Progenitor cell of endocrine pancreas (in vitro differentiated cells): ENCODE results near the gene MCTP2. TPM values are rescaled to one million over a fixed set of nuclear protein-coding genes. Genes with fewer than 3 reads are reported as not detected.

ENCODE experiments used
- DNase-seq: peaks from one replicate; pipeline ENCODE4 v3.0.0; 2021; ENCODE audit warnings: low spot score; ENCODE audit not compliant: unreplicated experiment
- H3K27ac Mint-ChIP-seq: 2 replicates; pipeline ENCODE4 v1.8.0; 2021; ENCODE audit warnings: mild to moderate bottlenecking, moderate library complexity, mixed read lengths
- H3K27me3 Mint-ChIP-seq: 2 replicates; pipeline ENCODE4 v1.8.0; 2021; ENCODE audit warnings: mixed read lengths
- H3K36me3 Mint-ChIP-seq: 2 replicates; pipeline ENCODE4 v1.8.0; 2022; ENCODE audit warnings: mixed read lengths; ENCODE audit not compliant: insufficient read depth
- H3K4me1 Mint-ChIP-seq: 2 replicates; pipeline ENCODE4 v1.8.0; 2021; ENCODE audit warnings: low read depth, mixed read lengths
- H3K4me3 Mint-ChIP-seq: 2 replicates; pipeline ENCODE4 v1.8.0; 2021; ENCODE audit warnings: low read depth, mild to moderate bottlenecking, moderate library complexity, mixed read lengths
- H3K9me3 Mint-ChIP-seq: 2 replicates; pipeline ENCODE4 v1.8.0; 2021; ENCODE audit warnings: low read depth, mixed read lengths
- total RNA-seq: library from RNA; stranded (reverse); gene quantifications from 2 replicates; pipeline ENCODE4 v1.2.1, GENCODE V29; 2021
- TF ChIP-seq, protein P1 (sequence below): fragments of 200-600 bp; sonication (generic); IDR thresholded peaks from one replicate; pipeline ENCODE4 v1.5.0; 2021; ENCODE audit warnings: antibody characterized with exemption, mild to moderate bottlenecking; ENCODE audit not compliant: unreplicated experiment

The MCTP2 gene
- total RNA-seq, 1 donor from 2014 or later = 2.6 TPM

DNA sequence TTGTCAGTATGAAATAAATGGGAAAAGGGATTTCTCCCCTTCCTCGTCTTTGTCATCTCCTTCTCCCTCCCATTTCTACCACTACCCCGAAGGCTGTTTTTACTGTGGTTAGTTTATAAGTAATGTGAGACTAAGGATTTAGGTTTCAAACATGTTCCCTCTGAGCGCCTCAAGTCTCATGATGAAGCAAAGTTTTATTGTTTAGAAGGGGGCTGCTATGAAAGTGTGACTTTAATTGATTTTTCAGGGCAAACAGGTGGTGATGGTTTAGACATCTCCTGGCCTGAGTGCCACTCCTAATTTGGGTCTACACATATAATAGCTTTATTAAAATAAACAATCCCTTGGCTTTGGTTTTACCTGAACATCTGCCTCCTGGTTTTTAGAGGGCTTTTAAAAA lies 185.5 kb downstream of the MCTP2 start:
- Mint-ChIP-seq H3K36me3 (no peaks in the 10 kb centered on the region), H3K27me3 (peaks cover 7% of the 10 kb centered on the region), H3K4me3 (no peak overlapping the region), H3K27ac (no peak overlapping the region), H3K9me3 (peaks cover 4% of the 10 kb centered on the region), H3K4me1 (no peaks in the 10 kb centered on the region)
- no peak for DNase-seq
- TF ChIP-seq, protein P1, sequence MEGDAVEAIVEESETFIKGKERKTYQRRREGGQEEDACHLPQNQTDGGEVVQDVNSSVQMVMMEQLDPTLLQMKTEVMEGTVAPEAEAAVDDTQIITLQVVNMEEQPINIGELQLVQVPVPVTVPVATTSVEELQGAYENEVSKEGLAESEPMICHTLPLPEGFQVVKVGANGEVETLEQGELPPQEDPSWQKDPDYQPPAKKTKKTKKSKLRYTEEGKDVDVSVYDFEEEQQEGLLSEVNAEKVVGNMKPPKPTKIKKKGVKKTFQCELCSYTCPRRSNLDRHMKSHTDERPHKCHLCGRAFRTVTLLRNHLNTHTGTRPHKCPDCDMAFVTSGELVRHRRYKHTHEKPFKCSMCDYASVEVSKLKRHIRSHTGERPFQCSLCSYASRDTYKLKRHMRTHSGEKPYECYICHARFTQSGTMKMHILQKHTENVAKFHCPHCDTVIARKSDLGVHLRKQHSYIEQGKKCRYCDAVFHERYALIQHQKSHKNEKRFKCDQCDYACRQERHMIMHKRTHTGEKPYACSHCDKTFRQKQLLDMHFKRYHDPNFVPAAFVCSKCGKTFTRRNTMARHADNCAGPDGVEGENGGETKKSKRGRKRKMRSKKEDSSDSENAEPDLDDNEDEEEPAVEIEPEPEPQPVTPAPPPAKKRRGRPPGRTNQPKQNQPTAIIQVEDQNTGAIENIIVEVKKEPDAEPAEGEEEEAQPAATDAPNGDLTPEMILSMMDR = no peak

DNA sequence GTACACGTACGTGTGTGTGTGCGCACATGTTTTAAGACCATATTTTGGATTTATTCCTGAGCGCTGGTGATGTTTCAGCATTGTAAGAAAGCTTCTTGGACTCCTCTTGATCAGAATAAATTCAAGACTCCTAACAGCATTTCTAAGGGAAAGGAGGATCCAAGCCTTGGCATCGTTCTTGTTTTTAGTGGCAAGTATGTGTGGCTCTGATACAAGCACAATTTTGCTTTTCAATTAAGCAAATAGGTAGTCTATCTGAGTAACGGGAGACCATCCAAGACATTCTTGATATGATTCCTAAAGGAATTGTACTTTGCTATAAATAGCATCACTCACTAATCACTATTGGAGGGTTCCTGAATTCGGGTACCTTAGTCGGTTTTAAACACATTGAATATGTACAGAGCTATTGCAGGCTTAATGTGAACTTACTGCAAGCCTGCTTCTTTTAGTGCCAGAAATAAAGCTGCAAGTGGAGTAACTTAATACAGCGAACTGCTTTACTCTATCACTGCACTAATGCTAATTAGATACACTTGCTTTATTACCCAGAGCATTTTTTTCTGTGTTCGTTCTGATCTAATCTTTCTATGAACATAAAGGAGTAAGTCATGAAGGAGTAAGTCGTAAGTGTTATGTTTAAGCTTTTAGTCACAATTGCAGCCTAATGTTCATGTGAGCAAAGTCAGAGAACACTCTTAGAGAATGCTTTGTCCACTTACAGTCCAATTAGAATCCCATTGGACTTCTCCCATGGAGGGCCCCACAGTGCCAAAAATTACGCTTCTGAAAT lies 186.3 kb downstream of the MCTP2 start:
- Mint-ChIP-seq H3K4me3 (no peak overlapping the region), H3K36me3 (no peaks in the 10 kb centered on the region), H3K4me1 (no peaks in the 10 kb centered on the region), H3K9me3 (peaks cover 4% of the 10 kb centered on the region), H3K27ac (no peak overlapping the region), H3K27me3 (peaks cover 7% of the 10 kb centered on the region)
- DNase-seq = no peak
- TF ChIP-seq, protein P1 = no peak

- Mint-ChIP-seq H3K36me3 (no peaks in the 10 kb centered on the region), H3K4me1 (no peaks in the 10 kb centered on the region), H3K4me3 (no peak overlapping the region), H3K9me3 (peaks cover 4% of the 10 kb centered on the region), H3K27me3 (no peaks in the 10 kb centered on the region), H3K27ac (no peak overlapping the region)
- TF ChIP-seq, protein P1 = no peak
- no peak for DNase-seq
These were observed 190.3 kb downstream of the MCTP2 start for GRCh38 chr15:94421706-94422105.

GRCh38 chr15:94432279-94432678 lies 200.9 kb downstream of the MCTP2 start:
- Mint-ChIP-seq H3K27ac (no peak overlapping the region), H3K4me1 (no peaks in the 10 kb centered on the region), H3K4me3 (no peak overlapping the region), H3K27me3 (no peaks in the 10 kb centered on the region), H3K36me3 (no peaks in the 10 kb centered on the region), H3K9me3 (peaks cover under 1% of the 10 kb centered on the region)
- DNase-seq = no peak
- TF ChIP-seq, protein P1 = no peak

DNA sequence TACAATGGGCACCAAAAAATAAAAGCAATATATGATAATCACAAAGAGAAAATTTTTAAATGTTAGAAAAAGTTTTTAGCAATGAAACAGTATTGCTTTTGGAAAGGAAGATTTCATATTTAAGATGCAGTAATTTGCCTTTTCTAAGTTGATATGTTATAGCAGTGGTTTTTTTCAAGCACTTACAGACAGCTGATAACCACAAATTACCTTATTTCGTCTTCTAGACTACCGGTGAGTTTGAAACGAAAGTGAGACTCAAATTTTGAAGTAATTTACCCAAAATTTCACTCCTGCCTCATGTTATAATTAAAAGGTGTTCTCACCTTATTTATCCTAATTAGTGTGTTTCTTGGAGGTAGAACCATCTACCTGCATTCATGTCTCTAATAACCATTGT lies 207.8 kb downstream of the MCTP2 start:
- DNase-seq = no peak
- TF ChIP-seq, protein P1 = no peak
- no peak overlapping the region for H3K4me3 Mint-ChIP-seq
- H3K27me3 Mint-ChIP-seq = no peaks in the 10 kb centered on the region
- H3K4me1 Mint-ChIP-seq = no peaks in the 10 kb centered on the region
- no peaks in the 10 kb centered on the region for H3K9me3 Mint-ChIP-seq
- H3K27ac Mint-ChIP-seq = no peak overlapping the region
- no peaks in the 10 kb centered on the region for H3K36me3 Mint-ChIP-seq
